ENCODE data around the gene GPR160.

- TF ChIP-seq CTCF (IDR thresholded peaks at IDR 0.05), result no peak
- TF ChIP-seq POLR2A (IDR thresholded peaks at IDR 0.05), result no peak
- no peak for TF ChIP-seq EP300 (IDR thresholded peaks at IDR 0.05)
Measured at GRCh38 chr3:170132335-170132734, 94.5 kb downstream of the GPR160 start.

All from tibial nerve (tissue), 4 donors.